PFSK-1 (cell line): ENCODE data around the gene ATG2B.

Experiments
- SIN3A ChIP-seq: IDR thresholded peaks from 2 replicates; pipeline ENCODE4 v1.6.1; 2012; ENCODE audit warnings: mild to moderate bottlenecking, low read length, moderate library complexity, borderline replicate concordance; ENCODE audit not compliant: insufficient read depth
- TAF1 ChIP-seq: IDR thresholded peaks from 2 replicates; pipeline ENCODE4 v1.6.1; 2012; ENCODE audit warnings: low read length, control low read depth, borderline replicate concordance; ENCODE audit not compliant: insufficient read depth

DNA sequence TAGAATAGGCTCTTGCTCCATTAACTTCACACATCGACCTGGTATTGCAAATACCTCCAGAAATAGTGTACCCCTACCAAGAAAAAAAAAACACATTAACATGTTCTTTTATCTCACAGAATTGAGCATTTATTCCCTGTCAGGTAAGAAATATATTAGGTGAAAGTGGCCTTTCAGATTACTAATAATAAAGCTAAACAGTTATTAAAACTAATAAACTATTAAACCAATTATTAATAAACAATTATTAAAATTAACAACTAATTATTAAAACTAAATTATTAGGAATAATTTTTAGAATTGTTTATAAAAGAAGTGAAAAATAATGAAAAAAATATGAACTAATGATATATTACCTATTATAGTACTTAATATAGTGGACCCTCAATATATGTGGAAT lies 21.6 kb upstream of the ATG2B start:
- TF ChIP-seq SIN3A: no peak
- no peak for TF ChIP-seq TAF1
